ENCODE results near the gene ZNF143.

ZNF143 gene

GRCh38 chr11:9470765-9471164 is 10.0 kb downstream of the ZNF143 start:
- 0 out of 2 replicates have a peak, but pooled peaks cover 3% of the 10 kb centered on the region for H3K36me3 ChIP-seq (ENCODE audit: insufficient read depth)
- H2AFZ ChIP-seq (ENCODE audit: low read depth) = no peak overlapping the region
- H3K4me3 ChIP-seq (IDR thresholded peaks at IDR 0.05; ENCODE audit: insufficient read depth, low read depth, low read length) = no peak overlapping the region
- H3K27ac ChIP-seq = no peak overlapping the region
- H3K4me1 ChIP-seq (ENCODE audit: low read depth, poor library complexity, severe bottlenecking) = no peaks in the 10 kb centered on the region
- no peak overlapping the region for H3K4me2 ChIP-seq
- peaks cover 9% of the 10 kb centered on the region; the same call in 1 of the 2 replicates for H3K79me2 ChIP-seq (ENCODE audit: insufficient read depth, low read depth)
- TF ChIP-seq, protein P1, sequence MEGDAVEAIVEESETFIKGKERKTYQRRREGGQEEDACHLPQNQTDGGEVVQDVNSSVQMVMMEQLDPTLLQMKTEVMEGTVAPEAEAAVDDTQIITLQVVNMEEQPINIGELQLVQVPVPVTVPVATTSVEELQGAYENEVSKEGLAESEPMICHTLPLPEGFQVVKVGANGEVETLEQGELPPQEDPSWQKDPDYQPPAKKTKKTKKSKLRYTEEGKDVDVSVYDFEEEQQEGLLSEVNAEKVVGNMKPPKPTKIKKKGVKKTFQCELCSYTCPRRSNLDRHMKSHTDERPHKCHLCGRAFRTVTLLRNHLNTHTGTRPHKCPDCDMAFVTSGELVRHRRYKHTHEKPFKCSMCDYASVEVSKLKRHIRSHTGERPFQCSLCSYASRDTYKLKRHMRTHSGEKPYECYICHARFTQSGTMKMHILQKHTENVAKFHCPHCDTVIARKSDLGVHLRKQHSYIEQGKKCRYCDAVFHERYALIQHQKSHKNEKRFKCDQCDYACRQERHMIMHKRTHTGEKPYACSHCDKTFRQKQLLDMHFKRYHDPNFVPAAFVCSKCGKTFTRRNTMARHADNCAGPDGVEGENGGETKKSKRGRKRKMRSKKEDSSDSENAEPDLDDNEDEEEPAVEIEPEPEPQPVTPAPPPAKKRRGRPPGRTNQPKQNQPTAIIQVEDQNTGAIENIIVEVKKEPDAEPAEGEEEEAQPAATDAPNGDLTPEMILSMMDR (conservative IDR thresholded peaks at IDR 0.05; ENCODE audit: low read depth, low read length) = no peak
- H3K9ac ChIP-seq = no peak overlapping the region
- H4K20me1 ChIP-seq (ENCODE audit: insufficient read depth) = no peaks in the 10 kb centered on the region
- no peaks in the 10 kb centered on the region for H3K27me3 ChIP-seq (ENCODE audit: insufficient read depth, low read depth)

DNA sequence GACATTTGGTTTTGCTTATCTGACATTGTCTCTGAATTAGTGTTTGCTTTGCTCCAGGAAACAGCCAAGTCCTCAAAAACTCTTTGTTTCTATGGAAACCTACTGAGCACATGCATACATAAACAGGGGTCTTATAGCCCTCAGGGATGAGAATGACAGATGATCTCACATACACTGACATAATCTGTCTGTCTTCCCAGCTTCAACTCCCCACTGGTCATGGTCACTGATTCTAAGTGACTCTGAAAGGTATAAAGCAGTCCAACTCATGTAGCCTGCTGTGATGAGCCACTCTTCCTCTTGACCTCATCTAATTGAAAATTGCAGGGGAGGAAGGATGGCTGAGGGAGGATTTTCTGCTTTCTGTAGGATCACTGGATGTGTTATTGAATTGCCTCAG is 12.6 kb downstream of the ZNF143 start:
- Histone ChIP-seq H3K27ac (no peak overlapping the region), H3K36me3 (ENCODE audit: insufficient read depth) (0 out of 2 replicates have a peak, but pooled peaks cover 3% of the 10 kb centered on the region), H3K27me3 (ENCODE audit: insufficient read depth, low read depth) (no peaks in the 10 kb centered on the region), H3K9ac (no peak overlapping the region), H2AFZ (ENCODE audit: low read depth) (no peak overlapping the region), H3K4me3 (IDR thresholded peaks at IDR 0.05; ENCODE audit: insufficient read depth, low read depth, low read length) (no peak overlapping the region), H3K79me2 (ENCODE audit: insufficient read depth, low read depth) (no peaks in the 10 kb centered on the region), H4K20me1 (ENCODE audit: insufficient read depth) (no peaks in the 10 kb centered on the region), H3K4me2 (no peak overlapping the region), H3K4me1 (ENCODE audit: low read depth, poor library complexity, severe bottlenecking) (no peaks in the 10 kb centered on the region)
- TF ChIP-seq, protein P1 (conservative IDR thresholded peaks at IDR 0.05; ENCODE audit: low read depth, low read length) = no peak

- TF ChIP-seq, protein P1 (conservative IDR thresholded peaks at IDR 0.05; ENCODE audit: low read depth, low read length) = no peak
- H3K36me3 ChIP-seq (ENCODE audit: insufficient read depth) = no peaks in the 10 kb centered on the region
- H3K27ac ChIP-seq = no peak overlapping the region
- H3K4me1 ChIP-seq (ENCODE audit: low read depth, poor library complexity, severe bottlenecking) = no peaks in the 10 kb centered on the region
- no peaks in the 10 kb centered on the region for H3K79me2 ChIP-seq (ENCODE audit: insufficient read depth, low read depth)
- H3K4me3 ChIP-seq (IDR thresholded peaks at IDR 0.05; ENCODE audit: insufficient read depth, low read depth, low read length) = no peak overlapping the region
- H3K4me2 ChIP-seq = no peak overlapping the region
- H4K20me1 ChIP-seq (ENCODE audit: insufficient read depth) = no peaks in the 10 kb centered on the region
- no peak overlapping the region for H2AFZ ChIP-seq (ENCODE audit: low read depth)
- no peaks in the 10 kb centered on the region for H3K27me3 ChIP-seq (ENCODE audit: insufficient read depth, low read depth)
- no peak overlapping the region for H3K9ac ChIP-seq
These were observed 19.1 kb downstream of the ZNF143 start for GRCh38 chr11:9479899-9480298.

- no peak overlapping the region for H2AFZ ChIP-seq (ENCODE audit: low read depth)
- H3K4me1 ChIP-seq (ENCODE audit: low read depth, poor library complexity, severe bottlenecking) = no peaks in the 10 kb centered on the region
- no peaks in the 10 kb centered on the region for H3K79me2 ChIP-seq (ENCODE audit: insufficient read depth, low read depth)
- H3K36me3 ChIP-seq (ENCODE audit: insufficient read depth) = no peaks in the 10 kb centered on the region
- no peaks in the 10 kb centered on the region for H4K20me1 ChIP-seq (ENCODE audit: insufficient read depth)
- no peak overlapping the region for H3K27ac ChIP-seq
- H3K9ac ChIP-seq = no peak overlapping the region
- TF ChIP-seq, protein P1 (conservative IDR thresholded peaks at IDR 0.05; ENCODE audit: low read depth, low read length) = no peak
- no peak overlapping the region for H3K4me2 ChIP-seq
- H3K4me3 ChIP-seq (IDR thresholded peaks at IDR 0.05; ENCODE audit: insufficient read depth, low read depth, low read length) = no peak overlapping the region
- H3K27me3 ChIP-seq (ENCODE audit: insufficient read depth, low read depth) = no peaks in the 10 kb centered on the region
These were observed 28.4 kb downstream of the ZNF143 start for GRCh38 chr11:9489080-9489765.

Data from KMS-11 (cell line).